CD4-positive, alpha-beta T cell (primary cell): ENCODE data around the gene G6PC3. TPM values are rescaled to one million over a fixed set of nuclear protein-coding genes. Genes with fewer than 3 reads are reported as not detected.

Source experiments
- ATAC-seq: fragments of 200-7000 bp; cut with Tn5 transposase; one replicate; pipeline ENCODE4 v1.10.0; 2022; ENCODE audit warnings: mild to moderate bottlenecking; ENCODE audit not compliant: poor library complexity
- CTCF ChIA-PET: fragments of 350-600 bp; sonication (Branson Sonifier 250); formaldehyde crosslinking; loops from one replicate; lab custom pipeline; 2021; ENCODE audit warnings: antibody characterized with exemption, inconsistent platforms; lab: Charles Lee
- POLR2A ChIA-PET: fragments of 350-600 bp; sonication (Branson Sonifier 250); formaldehyde crosslinking; loops from one replicate; lab custom pipeline; 2021; ENCODE audit warnings: antibody characterized with exemption, inconsistent platforms; lab: Charles Lee
- DNase-seq, 14 experiments: peaks; one replicate each; pipeline ENCODE4 v3.0.0-alpha.2; 2013 to 2020; ENCODE audit warnings: mixed read lengths in 2 of 14
- H3K27ac ChIP-seq, 2 donors: one replicate each; pipeline versions ENCODE4 v1.5.1 to v1.7.0; 2013; ENCODE audit warnings: low read length in 2 of 2, low read depth in 1 of 2, mild to moderate bottlenecking in 1 of 2
- H3K27me3 ChIP-seq, 2 experiments: 1 replicate in 1 of 2; 2 replicates in 1 of 2; pipeline versions ENCODE4 v1.6.1 to v1.7.0; 2013; ENCODE audit warnings: low read length in 2 of 2, control low read depth in 1 of 2, mild to moderate bottlenecking in 1 of 2, moderate library complexity in 1 of 2; ENCODE audit not compliant: insufficient read depth in 2 of 2, control insufficient read depth in 1 of 2
- H3K36me3 ChIP-seq: one replicate; pipeline ENCODE4 v1.6.1; 2013; ENCODE audit warnings: low read length, control low read depth; ENCODE audit not compliant: insufficient read depth
- H3K4me1 ChIP-seq: one replicate; pipeline ENCODE4 v1.6.1; 2013; ENCODE audit warnings: low read length, control low read depth; ENCODE audit not compliant: insufficient read depth
- H3K4me3 ChIP-seq: one replicate; pipeline ENCODE4 v1.5.1; 2013; ENCODE audit warnings: mild to moderate bottlenecking, low read length, moderate library complexity
- H3K9me3 ChIP-seq, 2 experiments: 1 replicate in 1 of 2; 2 replicates in 1 of 2; pipeline versions ENCODE4 v1.6.1 to v1.7.0; 2013; ENCODE audit warnings: low read length in 2 of 2, mild to moderate bottlenecking in 2 of 2, control low read depth in 1 of 2, moderate library complexity in 1 of 2; ENCODE audit not compliant: control insufficient read depth in 1 of 2, insufficient read depth in 1 of 2
- H3K27ac Mint-ChIP-seq: one replicate; pipeline ENCODE4 v1.8.0; 2020; ENCODE audit warnings: mixed read lengths
- H3K27me3 Mint-ChIP-seq: one replicate; pipeline ENCODE4 v1.8.0; 2021; ENCODE audit warnings: mixed read lengths
- H3K36me3 Mint-ChIP-seq: one replicate; pipeline ENCODE4 v1.8.0; 2021; ENCODE audit warnings: low read depth, mixed read lengths
- H3K4me1 Mint-ChIP-seq: one replicate; pipeline ENCODE4 v1.8.0; 2021; ENCODE audit warnings: low read depth, mixed read lengths
- H3K4me3 Mint-ChIP-seq: one replicate; pipeline ENCODE4 v1.8.0; 2020; ENCODE audit warnings: mild to moderate bottlenecking, mixed read lengths
- H3K9me3 Mint-ChIP-seq: one replicate; pipeline ENCODE4 v1.8.0; 2020; ENCODE audit warnings: mixed read lengths
- intact Hi-C, 2 experiments: fragments of 100-400 bp; cut with DNase I in 1 of 2; cut with micrococcal nuclease in 1 of 2; formaldehyde crosslinking; loops; one replicate each; pipeline versions ENCODE4 v1.15.1 to v1.9.0; 2023 to 2025; cut with DNase I, micrococcal nuclease
- total RNA-seq, 174 experiments: library from RNA in 2 of 174; stranded (reverse) in 2 of 174; gene quantifications; one replicate each; pipeline ENCODE4 v1.2.3 and lab custom pipeline; 2021 to 2026
- TF ChIP-seq, protein P1 (sequence below): fragments of 200-600 bp; IDR thresholded peaks from one replicate; pipeline ENCODE4 v1.8.0; 2022; ENCODE audit warnings: antibody characterized with exemption, mild to moderate bottlenecking

The G6PC3 gene
- total RNA-seq, 2 experiments from 2014 or later = 5.6 to 5.8 TPM

DNA sequence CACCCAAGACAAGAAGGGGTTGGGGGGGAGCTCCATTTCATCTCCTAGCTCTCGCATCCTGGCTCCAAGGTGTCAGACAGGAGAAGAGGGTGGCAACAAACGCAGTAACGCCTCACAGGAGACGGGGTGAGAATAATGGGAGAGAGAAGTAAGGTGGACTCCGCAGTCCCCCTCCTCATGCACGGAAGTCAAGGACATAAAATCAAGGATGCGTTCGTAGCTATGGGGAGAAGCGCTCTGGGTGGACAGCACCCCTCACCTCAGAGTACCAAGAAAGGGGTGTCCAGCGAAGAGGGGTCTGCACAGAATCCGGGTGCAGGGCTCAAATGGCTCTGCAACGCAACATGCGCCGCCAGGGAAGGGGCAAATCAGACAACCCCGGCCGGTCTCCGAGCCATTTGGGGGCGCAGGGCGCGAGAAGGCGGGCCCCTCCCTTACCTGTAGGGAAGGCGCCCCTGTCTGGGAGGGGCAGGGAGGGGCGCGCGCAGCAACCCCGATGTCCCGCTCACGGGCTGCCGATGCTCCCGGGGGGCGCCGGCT lies 52.4 kb downstream of the G6PC3 start:
- H3K27ac ChIP-seq = peak overlapping the region in 1 of 2 donors; percentile 83
- H3K27me3 ChIP-seq = no peaks in the 10 kb centered on the region
- Mint-ChIP-seq H3K4me3 (peak overlapping the region; percentile 99), H3K36me3 (peaks cover 16% of the 10 kb centered on the region), H3K27ac (peak overlapping the region; percentile 99), H3K4me1 (peaks cover 53% of the 10 kb centered on the region), H3K9me3 (no peaks in the 10 kb centered on the region), H3K27me3 (no peaks in the 10 kb centered on the region)
- intact Hi-C loops = loop anchor here (1.0 to 10.0 kb wide), 7 partner anchors 18 to 1448 kb away; partner anchors contain the start of genes TMUB2 (in 2 of the 2), HROB (in 1 of the 2), LSM12 (in 1 of the 2) and PLEKHH3 (in 1 of the 2)
- DNase-seq = peak in 8 of 14 experiments; percentile 14 to 51 (median 28)
- H3K4me1 ChIP-seq = peaks cover 55% of the 10 kb centered on the region
- H3K9me3 ChIP-seq = no peaks in the 10 kb centered on the region
- ChIA-PET POLR2A (interaction anchor here (0.7 to 2.5 kb wide), 24 partner anchors 9 to 1039 kb away, joined by 3 to 35 read pairs (median 4); partner anchors contain the start of genes ATXN7L3, DBF4B, EFTUD2 and GPATCH8), CTCF (interaction anchor here (0.6 to 2.3 kb wide), 15 partner anchors 15 to 222 kb away, joined by 3 to 12 read pairs (median 5); partner anchors contain the start of genes GRN and HROB)
- H3K4me3 ChIP-seq = peak overlapping the region; percentile 73
- H3K36me3 ChIP-seq = peaks cover 4% of the 10 kb centered on the region
- peak; percentile 17 for ATAC-seq
- TF ChIP-seq, protein P1, sequence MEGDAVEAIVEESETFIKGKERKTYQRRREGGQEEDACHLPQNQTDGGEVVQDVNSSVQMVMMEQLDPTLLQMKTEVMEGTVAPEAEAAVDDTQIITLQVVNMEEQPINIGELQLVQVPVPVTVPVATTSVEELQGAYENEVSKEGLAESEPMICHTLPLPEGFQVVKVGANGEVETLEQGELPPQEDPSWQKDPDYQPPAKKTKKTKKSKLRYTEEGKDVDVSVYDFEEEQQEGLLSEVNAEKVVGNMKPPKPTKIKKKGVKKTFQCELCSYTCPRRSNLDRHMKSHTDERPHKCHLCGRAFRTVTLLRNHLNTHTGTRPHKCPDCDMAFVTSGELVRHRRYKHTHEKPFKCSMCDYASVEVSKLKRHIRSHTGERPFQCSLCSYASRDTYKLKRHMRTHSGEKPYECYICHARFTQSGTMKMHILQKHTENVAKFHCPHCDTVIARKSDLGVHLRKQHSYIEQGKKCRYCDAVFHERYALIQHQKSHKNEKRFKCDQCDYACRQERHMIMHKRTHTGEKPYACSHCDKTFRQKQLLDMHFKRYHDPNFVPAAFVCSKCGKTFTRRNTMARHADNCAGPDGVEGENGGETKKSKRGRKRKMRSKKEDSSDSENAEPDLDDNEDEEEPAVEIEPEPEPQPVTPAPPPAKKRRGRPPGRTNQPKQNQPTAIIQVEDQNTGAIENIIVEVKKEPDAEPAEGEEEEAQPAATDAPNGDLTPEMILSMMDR = no peak

DNA sequence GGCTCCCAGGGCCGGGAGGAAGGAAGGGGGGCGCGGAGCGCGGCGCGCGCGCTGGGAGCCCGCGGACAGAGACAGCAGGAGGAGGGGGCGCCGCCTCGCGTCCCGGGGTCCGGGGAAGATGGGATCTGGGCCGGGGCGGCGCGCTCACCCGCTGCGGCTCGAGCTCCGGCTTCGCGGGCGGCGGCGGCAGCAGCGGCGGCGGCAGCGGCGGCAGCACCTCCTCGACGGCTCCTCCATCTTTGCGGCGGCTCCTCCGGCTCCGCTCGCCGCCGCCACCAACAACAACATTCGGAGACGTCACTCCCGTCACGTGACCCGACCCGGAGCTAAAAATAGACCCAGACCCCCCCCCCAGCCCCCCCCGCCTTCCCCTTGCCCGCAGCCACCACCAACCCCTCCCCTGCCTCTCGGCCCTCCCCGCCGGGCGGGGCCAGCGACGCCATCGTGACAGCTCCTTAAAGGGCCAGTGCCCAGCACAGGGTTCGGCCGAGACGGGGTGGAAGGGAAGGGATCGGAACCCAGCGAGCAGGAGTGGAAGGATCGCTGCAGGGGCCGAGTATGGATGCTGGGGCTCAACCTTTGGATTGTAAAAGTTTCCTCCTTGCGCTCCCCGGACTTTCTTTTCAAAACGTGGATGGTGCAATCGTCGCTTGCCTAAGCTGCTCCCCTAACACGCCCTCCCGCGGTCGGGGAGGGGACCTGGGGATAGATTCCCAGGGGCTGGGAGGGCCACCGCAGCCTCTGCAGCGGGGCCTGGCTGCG lies 53.0 kb downstream of the G6PC3 start, which contains the start of gene HDAC5:
Gene HDAC5 (minus strand): TSS at position 286 of the 762 bp plus-strand sequence. CDS start 6,126 bp downstream, outside the sequence.
- peak within 1 kb of the TSS; percentile 57 to 83 for H3K27ac ChIP-seq
- Mint-ChIP-seq H3K4me1 (peaks cover 47% of the 10 kb centered on the region), H3K27me3 (no peaks in the 10 kb centered on the region), H3K4me3 (peak within 1 kb of the TSS; percentile 99), H3K9me3 (no peaks in the 10 kb centered on the region), H3K36me3 (peaks cover 11% of the 10 kb centered on the region), H3K27ac (peak within 1 kb of the TSS; percentile 99)
- H3K9me3 ChIP-seq = no peaks in the 10 kb centered on the region
- H3K36me3 ChIP-seq = peaks cover 4% of the 10 kb centered on the region
- intact Hi-C loops = loop anchor here (1.0 to 10.0 kb wide), 6 partner anchors 18 to 1449 kb away; partner anchors contain the start of genes HROB (in 2 of the 2), TMUB2 (in 2 of the 2), LSM12 (in 1 of the 2) and PLEKHH3 (in 1 of the 2)
- ATAC-seq (peak; percentile 94), DNase-seq (peak; percentile 93 to 99 (median 96))
- no peaks in the 10 kb centered on the region for H3K27me3 ChIP-seq
- TF ChIP-seq, protein P1 = peak; percentile 66
- CTCF ChIA-PET = interaction anchor here (0.6 to 2.3 kb wide), 15 partner anchors 14 to 222 kb away, joined by 3 to 12 read pairs (median 5); partner anchors contain the start of genes GRN and HROB
- POLR2A ChIA-PET = interaction anchor here (0.6 to 2.5 kb wide), 30 partner anchors 10 to 1038 kb away, joined by 3 to 35 read pairs (median 4); partner anchors contain the start of genes ATXN7L3, DBF4B, EFTUD2 and GPATCH8
- peaks cover 52% of the 10 kb centered on the region for H3K4me1 ChIP-seq
- peak within 1 kb of the TSS; percentile 73 for H3K4me3 ChIP-seq

DNA sequence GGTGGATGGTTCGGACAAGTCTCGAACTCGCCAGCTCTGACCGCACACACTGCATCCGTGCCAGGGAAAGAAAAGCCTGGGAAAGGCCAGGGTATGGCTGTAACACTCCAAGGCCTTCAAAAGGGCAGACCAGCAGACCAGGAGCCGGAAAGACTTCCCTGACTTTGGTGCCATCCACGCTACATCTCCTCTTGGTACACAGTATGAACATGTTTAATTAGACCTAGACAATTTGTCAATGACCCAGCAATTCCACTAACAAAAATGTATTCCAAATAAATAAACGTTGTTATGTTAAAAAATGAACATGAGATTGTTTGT lies 53.5 kb downstream of the G6PC3 start:
- ChIA-PET POLR2A (interaction anchor here (0.7 to 2.5 kb wide), 25 partner anchors 10 to 1038 kb away, joined by 3 to 35 read pairs (median 4); partner anchors contain the start of genes ATXN7L3, DBF4B, EFTUD2 and GPATCH8), CTCF (interaction anchor here (1.0 to 2.3 kb wide), 11 partner anchors 13 to 221 kb away, joined by 3 to 12 read pairs (median 7); partner anchors contain the start of genes GRN and HROB)
- Histone ChIP-seq H3K4me3 (peak overlapping the region; percentile 69), H3K9me3 (no peaks in the 10 kb centered on the region), H3K27me3 (no peaks in the 10 kb centered on the region), H3K4me1 (peaks cover 48% of the 10 kb centered on the region), H3K36me3 (peaks cover 4% of the 10 kb centered on the region), H3K27ac (peak overlapping the region in 1 of 2 donors; percentile 74)
- DNase-seq (no peak), ATAC-seq (no peak)
- H3K4me3 Mint-ChIP-seq = peak overlapping the region; percentile 99
- TF ChIP-seq, protein P1 = no peak
- intact Hi-C loops = loop anchor here (1.0 to 10.0 kb wide), 5 partner anchors 17 to 1449 kb away; partner anchors contain the start of genes TMUB2 (in 2 of the 2), HROB (in 1 of the 2), LSM12 (in 1 of the 2) and PLEKHH3 (in 1 of the 2)
- peaks cover 9% of the 10 kb centered on the region for H3K36me3 Mint-ChIP-seq
- H3K27ac Mint-ChIP-seq = peak overlapping the region; percentile 99
- no peaks in the 10 kb centered on the region for H3K27me3 Mint-ChIP-seq
- peaks cover 41% of the 10 kb centered on the region for H3K4me1 Mint-ChIP-seq
- no peaks in the 10 kb centered on the region for H3K9me3 Mint-ChIP-seq
